HG03469 (cell line): ENCODE results near the gene ZCCHC8.
"Not testable (repeated sequence)": the region's sequence is repeated elsewhere in the genome, so short reads cannot be mapped to it uniquely, and the experiment has no call there.

ENCODE experiments used
- ATAC-seq: cut with Tn5 transposase; IDR thresholded peaks from one replicate; pipeline ENCODE4 v1.9.1; 2021; ENCODE audit warnings: mild to moderate bottlenecking, moderate library complexity, moderate number of reproducible peaks; ENCODE audit not compliant: unreplicated experiment

Gene ZCCHC8

GRCh38 chr12:122473543-122474323, 27.0 kb downstream of the ZCCHC8 start:
- no peak for ATAC-seq

GRCh38 chr12:122471324-122472226, 29.2 kb downstream of the ZCCHC8 start:
- no peak for ATAC-seq

- ATAC-seq = not testable (repeated sequence)
Measured at GRCh38 chr12:122470576-122470975, 30.2 kb downstream of the ZCCHC8 start.

- not testable (repeated sequence) for ATAC-seq
Measured at GRCh38 chr12:122469856-122470255, 30.9 kb downstream of the ZCCHC8 start.

GRCh38 chr12:122467983-122468382, 32.7 kb downstream of the ZCCHC8 start:
- no peak for ATAC-seq

DNA sequence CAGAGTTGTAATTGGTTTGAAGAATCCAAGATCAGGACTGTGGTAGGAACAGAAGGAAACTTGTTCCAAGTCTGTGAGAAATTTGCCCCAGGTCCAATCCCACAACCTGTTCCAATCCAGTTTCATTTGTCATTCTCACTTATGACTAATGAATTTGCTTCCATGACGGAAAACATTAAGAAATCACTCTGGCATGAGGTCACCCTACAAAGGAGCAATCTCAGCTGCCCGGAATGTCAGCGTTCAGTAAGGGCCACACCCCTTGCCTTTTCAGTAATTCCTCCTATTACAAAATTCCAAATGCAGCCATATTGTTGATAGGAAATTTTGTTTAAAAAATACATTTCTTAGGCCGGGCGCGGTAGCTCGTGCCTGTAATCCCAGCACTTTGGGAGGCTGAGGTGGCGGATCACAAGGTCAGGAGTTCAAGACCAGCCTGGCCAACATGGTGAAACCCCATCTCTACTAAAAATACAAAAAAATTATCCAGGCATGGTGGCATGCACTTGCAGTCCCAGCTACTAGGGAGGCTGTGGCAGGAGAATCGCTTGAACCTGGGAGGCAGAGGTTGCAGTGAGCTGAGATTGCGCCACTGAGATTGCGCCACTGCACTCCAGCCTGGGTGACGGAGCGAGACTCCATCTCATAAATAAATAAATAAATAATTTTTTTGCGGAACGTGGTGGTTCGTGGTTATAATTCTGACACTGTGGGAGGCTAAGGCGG, 36.3 kb downstream of the ZCCHC8 start:
- ATAC-seq = not testable (repeated sequence)

DNA sequence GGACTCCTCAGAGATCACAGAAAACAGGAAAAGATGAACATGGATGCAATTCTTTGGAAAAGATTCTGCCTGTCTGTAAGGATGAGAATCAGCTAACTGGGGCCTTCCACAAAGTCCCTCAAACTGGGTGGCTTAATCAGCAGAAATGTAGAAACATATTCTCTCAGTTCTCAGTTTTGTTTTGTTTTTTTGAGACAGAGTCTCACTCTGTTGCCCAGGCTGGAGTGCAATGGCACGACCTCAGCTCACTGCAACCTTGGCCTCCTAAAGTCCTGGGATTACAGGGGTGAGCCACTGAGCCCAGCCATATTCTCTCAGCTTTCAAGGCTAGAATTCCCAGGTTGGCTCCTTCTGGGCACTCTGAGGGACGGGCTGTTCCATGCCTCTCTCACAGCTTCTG, 40.1 kb downstream of the ZCCHC8 start:
- no peak for ATAC-seq

DNA sequence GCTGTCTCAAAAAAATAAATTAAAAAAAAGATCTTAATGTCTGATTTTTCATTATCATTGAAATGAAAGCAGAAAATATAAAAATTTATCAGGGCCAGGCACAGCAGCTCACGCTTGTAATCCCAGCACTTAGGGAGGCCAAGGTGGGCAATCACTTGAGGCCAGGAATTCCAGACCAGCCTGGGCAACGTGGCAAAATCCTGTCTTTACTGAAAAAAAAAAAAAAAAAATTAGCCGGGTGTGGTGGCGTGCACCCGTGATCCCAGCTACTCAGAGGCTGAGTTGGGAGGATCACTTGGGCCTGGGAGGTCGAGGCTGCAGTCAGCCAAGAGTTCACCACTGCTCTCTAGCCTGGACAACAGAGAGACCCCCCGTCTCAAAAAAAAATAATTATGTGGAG, 40.7 kb downstream of the ZCCHC8 start:
- ATAC-seq = no peak

GRCh38 chr12:122459211-122459610, 41.5 kb downstream of the ZCCHC8 start:
- no peak for ATAC-seq

GRCh38 chr12:122458105-122459035, 42.4 kb downstream of the ZCCHC8 start:
- no peak for ATAC-seq

GRCh38 chr12:122457627-122458026, 43.1 kb downstream of the ZCCHC8 start:
- ATAC-seq = no peak

DNA sequence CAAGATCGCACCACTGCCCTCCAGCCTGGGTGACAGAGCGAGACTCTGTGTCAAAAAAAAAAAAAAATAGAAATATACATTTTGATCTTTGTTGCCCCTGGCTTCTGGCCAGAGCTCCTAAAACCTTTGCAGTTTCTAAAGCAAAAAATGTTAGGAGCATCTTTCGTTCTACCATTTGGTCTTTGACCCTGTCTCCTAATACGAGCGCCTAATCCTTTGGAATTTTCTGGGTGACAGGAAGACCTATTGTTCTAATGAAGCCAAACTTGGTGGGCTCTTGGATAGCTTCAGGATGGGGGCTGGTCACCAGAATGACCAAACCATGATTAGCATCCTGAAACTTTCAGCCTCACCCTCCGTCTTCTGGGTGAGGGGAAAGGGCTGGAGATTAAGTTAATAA, 46.0 kb downstream of the ZCCHC8 start:
- ATAC-seq = no peak

DNA sequence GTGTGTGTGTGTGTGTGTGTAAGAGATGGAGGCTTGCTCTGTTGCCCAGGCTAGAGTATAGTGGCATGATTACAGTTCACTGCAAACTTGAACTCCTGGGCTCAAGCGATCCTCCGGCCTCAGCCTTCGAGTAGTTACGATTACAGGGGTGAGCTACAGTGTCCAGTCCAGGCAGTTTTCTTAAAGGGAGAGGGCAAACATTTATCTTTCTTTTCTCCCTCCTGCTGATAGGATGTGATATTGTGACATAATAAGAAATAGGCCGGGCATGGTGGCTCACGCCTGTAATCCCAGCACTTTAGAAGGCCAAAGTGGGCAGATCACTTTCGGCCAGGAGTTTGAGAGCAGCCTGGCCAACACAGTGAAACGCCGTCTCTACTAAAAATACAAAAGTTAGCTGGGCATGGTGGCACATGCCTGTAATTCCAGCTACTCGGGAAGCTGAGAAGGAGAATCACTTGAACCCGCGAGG, 46.4 kb downstream of the ZCCHC8 start:
- no peak for ATAC-seq

GRCh38 chr12:122452701-122453285, 47.9 kb downstream of the ZCCHC8 start:
- no peak for ATAC-seq

DNA sequence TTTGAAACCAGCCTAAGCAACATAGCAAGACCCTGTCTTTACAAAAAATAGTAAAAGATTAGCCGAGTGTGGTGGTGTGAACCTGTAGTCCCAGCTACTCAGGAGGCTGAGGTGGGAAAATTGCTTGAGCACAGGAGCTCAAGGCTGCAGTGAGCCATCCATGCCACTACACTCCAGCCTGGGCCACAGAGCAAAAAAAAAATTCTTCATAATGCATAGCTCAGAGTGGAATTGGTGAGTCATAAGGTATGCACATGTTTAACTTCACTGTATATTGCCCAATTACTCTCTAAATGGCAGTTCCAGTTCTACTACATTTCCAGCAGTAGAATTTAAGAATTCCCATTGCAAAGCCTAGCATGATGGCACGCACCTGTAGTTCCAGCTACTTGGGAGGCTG, 51.4 kb downstream of the ZCCHC8 start:
- ATAC-seq = no peak

GRCh38 chr12:122447825-122448224, 52.9 kb downstream of the ZCCHC8 start:
- not testable (repeated sequence) for ATAC-seq

DNA sequence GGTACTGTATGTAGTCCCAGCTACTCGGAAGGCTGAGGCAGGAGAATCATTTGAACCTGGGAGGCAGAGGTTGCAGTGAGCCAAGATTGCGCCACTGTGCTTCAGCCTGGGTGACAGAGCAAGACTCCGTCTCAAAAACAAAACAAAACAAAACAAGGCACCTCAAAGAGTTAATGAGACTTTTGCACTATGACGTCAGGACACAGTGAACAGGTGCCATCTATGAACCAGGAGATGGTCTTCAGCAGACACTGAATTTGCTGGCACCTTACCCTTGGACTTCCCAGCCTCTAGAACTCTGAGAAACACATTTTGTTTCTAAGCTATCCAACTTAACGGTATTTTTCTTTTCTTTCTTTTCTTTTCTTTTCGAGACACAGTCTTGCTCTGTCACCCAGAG, 54.3 kb downstream of the ZCCHC8 start:
- not testable (repeated sequence) for ATAC-seq

DNA sequence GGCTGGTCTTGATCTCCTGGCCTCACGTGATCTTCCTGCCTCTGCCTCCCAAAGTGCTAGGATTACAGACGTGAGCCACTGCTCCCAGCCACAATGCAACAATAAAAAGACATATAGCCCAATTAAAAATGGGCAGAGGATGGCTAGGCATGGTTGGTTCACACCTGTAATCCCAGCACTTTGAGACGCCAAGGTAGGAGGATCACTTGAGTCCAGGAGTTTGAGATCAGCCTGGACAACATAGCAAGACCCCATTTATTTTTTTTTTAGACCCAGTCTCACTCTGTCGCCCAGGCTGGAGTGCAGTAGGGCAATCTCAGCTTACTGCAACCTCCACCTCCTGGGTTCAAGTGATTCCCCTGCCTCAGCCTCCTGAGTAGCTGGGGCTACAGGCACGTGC, 56.7 kb downstream of the ZCCHC8 start:
- not testable (repeated sequence) for ATAC-seq

DNA sequence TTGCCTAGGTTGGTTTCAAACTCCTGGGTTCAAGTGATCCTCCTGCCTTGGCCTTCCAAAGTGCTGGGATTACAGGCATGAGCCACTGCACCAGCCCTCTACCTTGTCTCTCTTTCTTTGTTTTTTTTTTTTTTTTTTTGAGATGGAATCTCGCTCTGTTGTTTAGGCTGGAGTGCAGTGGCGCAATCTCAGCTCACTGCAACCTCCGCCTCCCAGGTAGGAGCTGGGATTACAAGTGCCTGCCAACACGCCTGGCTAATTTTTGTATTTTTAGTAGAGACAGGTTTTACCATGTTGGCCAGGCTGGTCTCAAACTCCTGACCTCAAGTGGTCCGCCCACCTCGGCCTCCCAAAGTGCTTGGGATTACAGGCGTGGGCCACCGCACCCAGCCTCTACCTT, 61.9 kb downstream of the ZCCHC8 start:
- not testable (repeated sequence) for ATAC-seq
